ENCODE measurements around the gene SCMH1. TPM values are rescaled to one million over a fixed set of nuclear protein-coding genes. Genes with fewer than 3 reads are reported as not detected.

Gene SCMH1
- polyA plus RNA-seq, 1 of the 3 experiments (the other 2 are of a cell fraction) = 38.5 TPM

- Histone ChIP-seq H3K27me3 (ENCODE audit: insufficient read depth) (no peaks in the 10 kb centered on the region), H3K79me2 (ENCODE audit: insufficient read depth) (no peaks in the 10 kb centered on the region), H3K9me3 (no peaks in the 10 kb centered on the region), H3K4me1 (ENCODE audit: control insufficient read depth in 1 of 2, insufficient read depth in 2 of 2, low read depth in 1 of 2, low read length in 1 of 2) (no peaks in the 10 kb centered on the region; a peak in 1 of 4 replicates), H3K27ac (ENCODE audit: low read depth in 2 of 2, low read length in 1 of 2) (no peak overlapping the region), H3K4me2 (no peak overlapping the region), H3K9me2 (no peaks in the 10 kb centered on the region), H2AFZ (ENCODE audit: low read depth) (no peak overlapping the region), H3K9ac (no peak overlapping the region), H3K4me3 (ENCODE audit: low read depth in 2 of 2, low read length in 1 of 2) (no peak overlapping the region), H3F3A (replicated peaks; ENCODE audit: insufficient read depth) (peaks cover 3% of the 10 kb centered on the region), H4K20me1 (ENCODE audit: insufficient read depth) (no peaks in the 10 kb centered on the region), H3K36me3 (replicated peaks in 1 of 2; ENCODE audit: control insufficient read depth in 1 of 2, insufficient read depth in 2 of 2, low read length in 1 of 2) (peaks cover 8 to 16% of the 10 kb centered on the region in 2 experiments)
- CTCF ChIA-PET = interaction anchor here (0.7 to 1.5 kb wide), 9 partner anchors 14 to 237 kb away, joined by 3 to 6 read pairs (median 3); no protein-coding TSS in a partner anchor
- POLR2A ChIA-PET = no interaction called here
- no peak for TF ChIP-seq NFIC (IDR thresholded peaks at IDR 0.05; ENCODE audit: borderline replicate concordance)
- no peak for TF ChIP-seq REST (IDR thresholded peaks at IDR 0.05; ENCODE audit: low read depth, low read length)
- TF ChIP-seq FOSL2 (IDR thresholded peaks at IDR 0.05; ENCODE audit: borderline replicate concordance, low read depth) = no peak
- no peak for TF ChIP-seq TAF1 (IDR thresholded peaks at IDR 0.05; ENCODE audit: borderline replicate concordance, low read depth, low read length)
- TF ChIP-seq GABPA (IDR thresholded peaks at IDR 0.05; ENCODE audit: low read depth) = no peak
- no peak for TF ChIP-seq RAD21 (IDR thresholded peaks at IDR 0.05; ENCODE audit: low read length)
- WGBS (ENCODE audit: low lambda C conversion rate) = 87% methylated on average over 10 of the region's 10 CpGs
- DNase-seq = peak; percentile 21
Measured at GRCh38 chr1:41022424-41022823, 219.7 kb downstream of the SCMH1 start.

- Histone ChIP-seq H4K20me1 (ENCODE audit: insufficient read depth) (no peaks in the 10 kb centered on the region), H3K9ac (no peak within 1 kb of the TSS), H3K4me2 (no peak within 1 kb of the TSS), H3K4me1 (ENCODE audit: control insufficient read depth in 1 of 2, insufficient read depth in 2 of 2, low read depth in 1 of 2, low read length in 1 of 2) (no peaks in the 10 kb centered on the region; a peak in 1 of 4 replicates), H3F3A (replicated peaks; ENCODE audit: insufficient read depth) (peaks cover 3% of the 10 kb centered on the region), H3K9me2 (no peaks in the 10 kb centered on the region), H3K4me3 (ENCODE audit: low read depth in 2 of 2, low read length in 1 of 2) (no peak within 1 kb of the TSS), H2AFZ (ENCODE audit: low read depth) (no peak within 1 kb of the TSS), H3K27ac (ENCODE audit: low read depth in 2 of 2, low read length in 1 of 2) (no peak within 1 kb of the TSS; a peak in 1 of 4 replicates), H3K9me3 (no peaks in the 10 kb centered on the region), H3K36me3 (replicated peaks in 1 of 2; ENCODE audit: control insufficient read depth in 1 of 2, insufficient read depth in 2 of 2, low read length in 1 of 2) (peaks cover 5 to 19% of the 10 kb centered on the region in 2 experiments), H3K27me3 (ENCODE audit: insufficient read depth) (no peaks in the 10 kb centered on the region), H3K79me2 (ENCODE audit: insufficient read depth) (no peaks in the 10 kb centered on the region)
- CTCF ChIA-PET = interaction anchor here (0.8 to 1.4 kb wide), 8 partner anchors 14 to 219 kb away, joined by 3 to 6 read pairs (median 4); no protein-coding TSS in a partner anchor
- TF ChIP-seq TCF12 (IDR thresholded peaks at IDR 0.05) (no peak), USF2 (IDR thresholded peaks at IDR 0.05; ENCODE audit: borderline replicate concordance, low read depth, low read length) (no peak), ZBTB33 (IDR thresholded peaks at IDR 0.05; ENCODE audit: borderline replicate concordance, low read depth) (no peak), POLR2AphosphoS5 (IDR thresholded peaks at IDR 0.05; ENCODE audit: low read depth, low read length) (peak; percentile 58; the same call in 1 of the 2 replicates), SMC3 (IDR thresholded peaks at IDR 0.05; ENCODE audit: low read depth, low read length) (no peak)
- POLR2A ChIA-PET = interaction anchor here (0.6 kb wide), 1 partner anchor 26 kb away, joined by 4 read pairs; no protein-coding TSS in a partner anchor
- DNase-seq = peak; percentile 30
- 89% methylated on average over 7 of the region's 12 CpGs for WGBS (ENCODE audit: low lambda C conversion rate)
Measured at GRCh38 chr1:41021526-41022308, 220.4 kb downstream of the SCMH1 start, which contains the start of gene SLFNL1. Gene SLFNL1 (minus strand): TSS chr1:41021725. CDS start chr1:41020660, 1,065 bp downstream.

Data from SK-N-SH (cell line).